Right renal pelvis (tissue), 4 donors: Measurements from ENCODE around the gene GIPC2. TPM values are rescaled to one million over a fixed set of nuclear protein-coding genes. Genes with fewer than 3 reads are reported as not detected.

Source experiments
- polyA plus RNA-seq, 4 donors: library from polyadenylated mRNA; unstranded; fragments of 120-200 nt; gene quantifications; one replicate each; pipeline ENCODE4 v1.2.1, GENCODE V29; 2013; ENCODE audit not compliant: insufficient read length in 4 of 4

GIPC2 gene
- polyA plus RNA-seq, 4 donors: 15.4 to 23.5 (median 21.7) TPM

Other genes with a start within 250 kb of the GIPC2 start
- gene NEXN, start 157.3 kb upstream of the GIPC2 start, polyA plus RNA-seq: 10 to 100 TPM; 12.1 to 13.0 (median 12.7) TPM
- gene FUBP1, start 66.9 kb upstream of the GIPC2 start, polyA plus RNA-seq: 100 to 1,000 TPM; 273 to 349 (median 347) TPM
- gene DNAJB4, start 41.0 kb upstream of the GIPC2 start, polyA plus RNA-seq: 10 to 100 TPM; 32.3 to 46.3 (median 34.6) TPM